IMR-90 (cell line): ENCODE measurements around the gene SLC19A1. TPM values are rescaled to one million over a fixed set of nuclear protein-coding genes. Genes with fewer than 3 reads are reported as not detected.

ENCODE experiments used
- ATAC-seq: fragments of 200-7000 bp; cut with Tn5 transposase; 2 replicates; pipeline ENCODE4 v1.9.1; 2020; ENCODE audit warnings: low read depth, mild to moderate bottlenecking, moderate library complexity
- BruUV-seq: library from RNA; stranded (reverse); fragments of 400-500 nt; replicated peaks from 2 replicates; lab custom pipeline; 2021; lab: Mats Ljungman, UMichigan
- CTCF ChIA-PET: fragments of 300-600 bp; formaldehyde crosslinking; extraction: SDS; loops from one replicate; lab custom pipeline; 2021; ENCODE audit warnings: antibody characterized with exemption; lab: Yijun Ruan, JAX
- POLR2A ChIA-PET: fragments of 300-600 bp; sonication (Branson Sonifier 250); formaldehyde crosslinking; loops from one replicate; lab custom pipeline; 2022; ENCODE audit warnings: antibody characterized with exemption; ENCODE audit not compliant: unreplicated experiment; lab: Charles Lee
- DNase-seq: peaks from one replicate; pipeline ENCODE4 v3.0.0; 2013
- H2AFZ ChIP-seq: replicated peaks from 2 replicates; pipeline ENCODE3; 2013; ENCODE audit warnings: low read length, mild to moderate bottlenecking; ENCODE audit not compliant: poor library complexity
- H2AK5ac ChIP-seq: 2 replicates; pipeline ENCODE4 v1.6.1; 2013; ENCODE audit warnings: low read depth, low read length, inconsistent platforms
- H2AK9ac ChIP-seq: replicated peaks from 2 replicates; pipeline ENCODE3; 2013; ENCODE audit warnings: mild to moderate bottlenecking, low read depth, low read length, moderate library complexity; ENCODE audit not compliant: poor library complexity
- H2BK120ac ChIP-seq: 2 replicates; pipeline ENCODE4 v1.6.1; 2013; ENCODE audit warnings: low read depth, low read length, inconsistent platforms
- H2BK15ac ChIP-seq: 3 replicates; pipeline ENCODE4 v1.6.1; 2013; ENCODE audit warnings: low read depth, low read length, inconsistent platforms
- H2BK20ac ChIP-seq: 2 replicates; pipeline ENCODE4 v1.6.1; 2013; ENCODE audit warnings: low read depth, mild to moderate bottlenecking, inconsistent platforms, low read length, moderate library complexity
- H2BK5ac ChIP-seq: 2 replicates; pipeline ENCODE4 v1.6.1; 2013; ENCODE audit warnings: mild to moderate bottlenecking, low read depth, low read length, inconsistent platforms; ENCODE audit not compliant: poor library complexity, severe bottlenecking
- H3K14ac ChIP-seq: replicated peaks from 2 replicates; pipeline ENCODE4 v1.6.1; 2013; ENCODE audit warnings: low read depth, low read length, inconsistent platforms
- H3K18ac ChIP-seq: 2 replicates; pipeline ENCODE4 v1.6.1; 2013; ENCODE audit warnings: low read depth, low read length, control low read depth
- H3K23ac ChIP-seq: 2 replicates; pipeline ENCODE4 v1.6.1; 2013; ENCODE audit warnings: low read depth, low read length, inconsistent platforms
- H3K27ac ChIP-seq: 2 replicates; pipeline ENCODE4 v1.5.1; 2013; ENCODE audit warnings: mild to moderate bottlenecking, control low read depth, low read length; ENCODE audit not compliant: insufficient read depth
- H3K27me3 ChIP-seq: 2 replicates; pipeline ENCODE4 v1.6.1; 2013; ENCODE audit warnings: low read length; ENCODE audit not compliant: control insufficient read depth, insufficient read depth
- H3K36me3 ChIP-seq: 2 replicates; pipeline ENCODE4 v1.6.1; 2013; ENCODE audit warnings: low read length, mixed read lengths; ENCODE audit not compliant: control insufficient read depth, insufficient read depth
- H3K4ac ChIP-seq: 2 replicates; pipeline ENCODE4 v1.6.1; 2013; ENCODE audit warnings: low read depth, low read length, inconsistent platforms
- H3K4me1 ChIP-seq: 2 replicates; pipeline ENCODE4 v1.6.1; 2013; ENCODE audit warnings: low read length, mixed read lengths; ENCODE audit not compliant: control insufficient read depth, insufficient read depth
- H3K4me2 ChIP-seq: 2 replicates; pipeline ENCODE4 v1.6.1; 2013; ENCODE audit warnings: low read depth, mild to moderate bottlenecking, control low read depth, low read length, moderate library complexity
- H3K4me3 ChIP-seq: 2 replicates; pipeline ENCODE4 v1.5.1; 2013; ENCODE audit warnings: low read depth, mild to moderate bottlenecking, control low read depth, low read length, moderate library complexity; ENCODE audit not compliant: insufficient read depth
- H3K56ac ChIP-seq: 2 replicates; pipeline ENCODE4 v1.6.1; 2013; ENCODE audit warnings: low read length, inconsistent platforms; ENCODE audit not compliant: insufficient read depth; ENCODE audit errors: extremely low read depth
- H3K79me1 ChIP-seq, 2 experiments: 2 replicates each; pipeline ENCODE4 v1.6.1; 2013; ENCODE audit warnings: low read length in 2 of 2, inconsistent platforms in 1 of 2, low read depth in 1 of 2
- H3K9ac ChIP-seq: 2 replicates; pipeline ENCODE4 v1.6.1; 2013; ENCODE audit warnings: low read depth, low read length, control low read depth
- H3K9me1 ChIP-seq: 2 replicates; pipeline ENCODE4 v1.6.1; 2013; ENCODE audit warnings: low read length, inconsistent platforms; ENCODE audit not compliant: insufficient read depth
- H3K9me3 ChIP-seq: 2 replicates; pipeline ENCODE4 v1.6.1; 2013; ENCODE audit warnings: low read length; ENCODE audit not compliant: control insufficient read depth, insufficient read depth
- H4K20me1 ChIP-seq: 2 replicates; pipeline ENCODE4 v1.6.1; 2013; ENCODE audit warnings: low read length, inconsistent platforms; ENCODE audit not compliant: insufficient read depth
- H4K5ac ChIP-seq: 2 replicates; pipeline ENCODE4 v1.6.1; 2013; ENCODE audit warnings: mild to moderate bottlenecking, low read depth, low read length, control low read depth
- H4K8ac ChIP-seq, 2 experiments: 2 replicates each; pipeline ENCODE4 v1.6.1; 2013; ENCODE audit warnings: low read depth in 2 of 2, low read length in 2 of 2, control low read depth in 1 of 2, inconsistent platforms in 1 of 2
- H4K91ac ChIP-seq: 2 replicates; pipeline ENCODE4 v1.6.1; 2013; ENCODE audit warnings: low read depth, low read length, inconsistent platforms; ENCODE audit not compliant: insufficient read depth
- CEBPB ChIP-seq: IDR thresholded peaks from 2 replicates; pipeline ENCODE4 v1.6.1; 2012; ENCODE audit warnings: low read depth, low read length, improper control_type of control experiment
- CHD1 ChIP-seq: IDR thresholded peaks from 2 replicates; pipeline ENCODE4 v1.6.1; 2012; ENCODE audit warnings: low read depth, low read length, improper control_type of control experiment
- ELK1 ChIP-seq: fragments of 150-350 bp; IDR thresholded peaks from 2 replicates; pipeline ENCODE4 v1.6.1; 2016; ENCODE audit warnings: low read depth, mild to moderate bottlenecking, low read length, moderate library complexity, borderline replicate concordance
- MXI1 ChIP-seq: IDR thresholded peaks from 2 replicates; pipeline ENCODE4 v1.6.1; 2012; ENCODE audit warnings: low read depth, mild to moderate bottlenecking, low read length, moderate library complexity, borderline replicate concordance
- RAD21 ChIP-seq: IDR thresholded peaks from 2 replicates; pipeline ENCODE4 v1.6.1; 2012; ENCODE audit warnings: low read length, improper control_type of control experiment
- WGBS, 2 experiments: methylation state at CpG; one replicate each; pipeline versions ENCODE4 v1.1.5 to v1.1.7; 2013; ENCODE audit warnings: missing lambda C conversion rate in 2 of 2; ENCODE audit not compliant: insufficient read length in 1 of 2; ENCODE audit errors: extremely low coverage in 2 of 2; 5-methylcytosine and 5-hydroxymethylcytosine counted together
- dilution Hi-C: fragments of 300-500 bp; cut with HindIII; formaldehyde crosslinking; loops from one replicate; pipeline ENCODE4 v1.14.3; 2018; ENCODE audit warnings: low sequenced_read_pairs; ENCODE audit not compliant: unreplicated experiment
- in situ Hi-C: fragments of 300-500 bp; cut with MboI; formaldehyde crosslinking; loops from 3 replicates; pipeline ENCODE4 v1.14.3; 2019; ENCODE audit warnings: low sequenced_read_pairs, inconsistent platforms, mixed read lengths
- intact Hi-C: fragments of 100-400 bp; cut with micrococcal nuclease; formaldehyde crosslinking; loops from 2 replicates; pipeline ENCODE4 v1.10.0; 2022
- polyA plus RNA-seq, 3 experiments: library from polyadenylated mRNA; depleted of rRNA; stranded (reverse); fragments of >200 nt; gene quantifications; 2 replicates each; pipeline ENCODE4 v1.2.3, GENCODE V29; 2012; ENCODE audit warnings: low replicate concordance in 1 of 3
- total RNA-seq: library from RNA; depleted of rRNA; stranded (reverse); fragments of >200 nt; gene quantifications from 2 replicates; pipeline ENCODE4 v1.2.3, GENCODE V29; 2012

SLC19A1 gene
- total and polyA plus RNA-seq, 2 of the 4 experiments (the other 2 are of a cell fraction), result 2.2 to 16.2 TPM

- intact Hi-C loops, result no loop called here
These were observed 5.0 kb downstream of the SLC19A1 start for GRCh38 chr21:45537111-45537745.

More at GRCh38 chr21:45537111-45537745, 5.0 kb downstream of the SLC19A1 start:
- Histone ChIP-seq H2BK15ac (no peak overlapping the region), H3K4me2 (no peak overlapping the region), H2AK5ac (no peak overlapping the region), H3K4me3 (no peak overlapping the region), H3K4ac (no peak overlapping the region), H3K9me1 (0 out of 2 replicates have a peak, but pooled peaks cover 5% of the 10 kb centered on the region), H3K9me3 (no peaks in the 10 kb centered on the region), H4K91ac (no peak overlapping the region), H3K4me1 (peaks cover 7% of the 10 kb centered on the region), H3K18ac (no peak overlapping the region), H2BK120ac (no peak overlapping the region), H3K27ac (no peak overlapping the region), H3K9ac (no peak overlapping the region), H2BK5ac (no peak overlapping the region), H2AFZ (no peak overlapping the region), H4K20me1 (peaks cover 13% of the 10 kb centered on the region; the same call in 1 of the 2 replicates), H4K8ac (no peak overlapping the region), H3K14ac (no peak overlapping the region), H3K23ac (no peak overlapping the region), H3K36me3 (peaks cover 3% of the 10 kb centered on the region), H2BK20ac (no peak overlapping the region), H2AK9ac (no peak overlapping the region), H4K5ac (no peak overlapping the region), H3K27me3 (no peaks in the 10 kb centered on the region), H3K79me1 (peaks cover 17 to 32% of the 10 kb centered on the region in 2 experiments), H3K56ac (no peak overlapping the region)
- BruUV-seq, result no TSS peak
- in situ Hi-C loops (no loop called here), dilution Hi-C loops (no loop called here)
- 93% methylated on average over 21 of the region's 37 CpGs; no CpG with 5 or more reads in 1 of the 2 experiments for WGBS, 2 experiments
- no peak for TF ChIP-seq CEBPB
- TF ChIP-seq CHD1, result no peak
- no peak for TF ChIP-seq MXI1
- no peak for TF ChIP-seq ELK1
- TF ChIP-seq RAD21, result no peak
- POLR2A ChIA-PET, result no interaction called here
- CTCF ChIA-PET, result no interaction called here
- DNase-seq, result no peak
- ATAC-seq, result no peak
